Calu3 (cell line): Measurements from ENCODE around the gene CLTB. TPM values are rescaled to one million over a fixed set of nuclear protein-coding genes. Genes with fewer than 3 reads are reported as not detected.

ENCODE experiments used
- BruUV-seq: library from RNA; stranded (reverse); fragments of 400-500 nt; replicated peaks from 2 replicates; lab custom pipeline; 2021; lab: Mats Ljungman, UMichigan
- CTCF ChIA-PET: fragments of 300-600 bp; sonication (Branson Sonifier 250); formaldehyde crosslinking; loops from one replicate; lab custom pipeline; 2022; ENCODE audit warnings: antibody characterized with exemption; lab: Charles Lee
- DNase-seq: peaks from one replicate; pipeline ENCODE4 v3.0.0; 2022
- H3K27ac Mint-ChIP-seq: one replicate; pipeline ENCODE4 v1.8.0; 2022; ENCODE audit warnings: mixed read lengths; ENCODE audit not compliant: unreplicated experiment
- H3K27me3 Mint-ChIP-seq: one replicate; pipeline ENCODE4 v1.8.0; 2022; ENCODE audit warnings: mixed read lengths; ENCODE audit not compliant: unreplicated experiment
- H3K36me3 Mint-ChIP-seq: one replicate; pipeline ENCODE4 v1.8.0; 2022; ENCODE audit warnings: mild to moderate bottlenecking, moderate library complexity, mixed read lengths; ENCODE audit not compliant: insufficient read depth, unreplicated experiment
- H3K4me1 Mint-ChIP-seq: one replicate; pipeline ENCODE4 v1.8.0; 2022; ENCODE audit warnings: mild to moderate bottlenecking, low read depth, mixed read lengths; ENCODE audit not compliant: unreplicated experiment
- H3K4me3 Mint-ChIP-seq: one replicate; pipeline ENCODE4 v1.8.0; 2022; ENCODE audit warnings: mild to moderate bottlenecking, low read depth, moderate library complexity, mixed read lengths; ENCODE audit not compliant: unreplicated experiment
- H3K9me3 Mint-ChIP-seq: one replicate; pipeline ENCODE4 v1.8.0; 2022; ENCODE audit warnings: low read depth, mixed read lengths; ENCODE audit not compliant: unreplicated experiment
- CTCF ChIP-seq: fragments of 200-600 bp; IDR thresholded peaks from one replicate; pipeline ENCODE4 v1.8.0; 2022; ENCODE audit warnings: antibody characterized with exemption; ENCODE audit not compliant: unreplicated experiment
- intact Hi-C: fragments of 100-400 bp; cut with micrococcal nuclease; formaldehyde crosslinking; loops from one replicate; pipeline ENCODE4 v1.10.0; 2022; ENCODE audit not compliant: unreplicated experiment
- total RNA-seq: library from RNA; stranded (reverse); gene quantifications from 2 replicates; pipeline ENCODE4 v1.2.3, GENCODE V29; 2022

Gene CLTB
- total RNA-seq, 1 experiment from 2014 or later: 116 TPM

- no peak overlapping the region for H3K27ac Mint-ChIP-seq
- no peaks in the 10 kb centered on the region for H3K27me3 Mint-ChIP-seq
- CTCF ChIA-PET: no interaction called here
- no peak overlapping the region for H3K4me3 Mint-ChIP-seq
- DNase-seq: no peak
- peaks cover 20% of the 10 kb centered on the region for H3K36me3 Mint-ChIP-seq
- H3K4me1 Mint-ChIP-seq: peaks cover 38% of the 10 kb centered on the region
- no TSS peak for BruUV-seq
- TF ChIP-seq CTCF: no peak
- intact Hi-C loops: no loop called here
- H3K9me3 Mint-ChIP-seq: peaks cover 4% of the 10 kb centered on the region
Observed at GRCh38 chr5:176420086-176420485, 3.7 kb upstream of the CLTB start.

- intact Hi-C loops: loop anchor here (5.0 to 10.0 kb wide), 2 partner anchors 119 to 197 kb away; partner anchors contain the start of genes GPRIN1 and RNF44
- peaks cover 4% of the 10 kb centered on the region for H3K9me3 Mint-ChIP-seq
- no TSS peak for BruUV-seq
- H3K27me3 Mint-ChIP-seq: no peaks in the 10 kb centered on the region
- CTCF ChIA-PET: interaction anchor here (0.6 to 3.6 kb wide), 5 partner anchors 30 to 684 kb away, joined by 3 to 31 read pairs (median 4); partner anchors contain the start of genes FAF2, RNF44 and TSPAN17
- peaks cover 22% of the 10 kb centered on the region for H3K36me3 Mint-ChIP-seq
- no peak overlapping the region for H3K27ac Mint-ChIP-seq
- no peak overlapping the region for H3K4me3 Mint-ChIP-seq
- peaks cover 38% of the 10 kb centered on the region for H3K4me1 Mint-ChIP-seq
- no peak for TF ChIP-seq CTCF
- peak; percentile 66 for DNase-seq
Observed at GRCh38 chr5:176418251-176418650, 1.9 kb upstream of the CLTB start.

- CTCF ChIA-PET: interaction anchor here (0.7 to 3.6 kb wide), 4 partner anchors 12 to 70 kb away, joined by 3 to 31 read pairs (median 3); partner anchors contain the start of gene FAF2
- Mint-ChIP-seq H3K4me3 (peak overlapping the region; percentile 79), H3K27ac (peak overlapping the region; percentile 78), H3K4me1 (peaks cover 44% of the 10 kb centered on the region), H3K27me3 (no peaks in the 10 kb centered on the region), H3K36me3 (peaks cover 26% of the 10 kb centered on the region), H3K9me3 (peaks cover 4% of the 10 kb centered on the region)
- no TSS peak for BruUV-seq
- TF ChIP-seq CTCF: no peak
- intact Hi-C loops: loop anchor here (2.0 to 10.0 kb wide), 3 partner anchors 32 to 198 kb away; partner anchors contain the start of genes FAF2, GPRIN1 and RNF44
- DNase-seq: no peak
Observed at GRCh38 chr5:176416965-176417364, 626 bp upstream of the CLTB start.

GRCh38 chr5:176415240-176415951 lies 943 bp downstream of the CLTB start:
- peak overlapping the region; percentile 47 for H3K27ac Mint-ChIP-seq
- no peak for DNase-seq
- no peak for TF ChIP-seq CTCF
- peaks cover 60% of the 10 kb centered on the region for H3K4me1 Mint-ChIP-seq
- H3K27me3 Mint-ChIP-seq: no peaks in the 10 kb centered on the region
- H3K9me3 Mint-ChIP-seq: peaks cover 1% of the 10 kb centered on the region
- peaks cover 34% of the 10 kb centered on the region for H3K36me3 Mint-ChIP-seq
- peak overlapping the region; percentile 79 for H3K4me3 Mint-ChIP-seq
- CTCF ChIA-PET: interaction anchor here (0.6 to 3.6 kb wide), 3 partner anchors 33 to 88 kb away, joined by 3 to 31 read pairs (median 4); partner anchors contain the start of gene FAF2
- no TSS peak for BruUV-seq
- intact Hi-C loops: loop anchor here (5.0 to 10.0 kb wide), 2 partner anchors 122 to 199 kb away; partner anchors contain the start of genes GPRIN1 and RNF44
